Suprapubic skin (tissue), 4 donors: ENCODE data around the gene SLC27A5. TPM values are rescaled to one million over a fixed set of nuclear protein-coding genes. Genes with fewer than 3 reads are reported as not detected.

Experiments
- DNase-seq, 2 donors: peaks; one replicate each; pipeline ENCODE4 v3.0.0-alpha.2; 2019; ENCODE audit warnings: low spot score in 2 of 2
- H3K27ac ChIP-seq: fragments of 200-600 bp; sonication (generic); one replicate; pipeline ENCODE4 v1.5.1; 2019
- H3K27me3 ChIP-seq: fragments of 200-600 bp; sonication (generic); one replicate; pipeline ENCODE4 v1.5.1; 2019
- H3K36me3 ChIP-seq: fragments of 200-600 bp; sonication (generic); one replicate; pipeline ENCODE4 v1.5.1; 2019
- H3K4me1 ChIP-seq: fragments of 200-600 bp; sonication (generic); one replicate; pipeline ENCODE4 v1.5.1; 2019
- H3K4me3 ChIP-seq: fragments of 200-600 bp; sonication (generic); one replicate; pipeline ENCODE4 v1.5.1; 2019; ENCODE audit warnings: mild to moderate bottlenecking
- H3K9me3 ChIP-seq: fragments of 200-600 bp; sonication (generic); one replicate; pipeline ENCODE4 v1.5.1; 2019
- CTCF ChIP-seq, 2 donors: fragments of 200-600 bp in 1 of 2; fragments of 450-650 bp in 1 of 2; sonication (generic) in 1 of 2; IDR thresholded peaks; one replicate each; pipeline ENCODE4 v1.5.1; 2016 to 2019; ENCODE audit warnings: antibody characterized with exemption in 2 of 2, mild to moderate bottlenecking in 1 of 2, moderate library complexity in 1 of 2
- EP300 ChIP-seq: sonication (generic); formaldehyde crosslinking; IDR thresholded peaks from one replicate; pipeline ENCODE4 v1.6.1; 2017; ENCODE audit warnings: antibody characterized with exemption
- POLR2A ChIP-seq, 2 donors: fragments of 450-650 bp; IDR thresholded peaks; one replicate each; pipeline ENCODE4 v1.6.1; 2017; ENCODE audit warnings: antibody characterized with exemption in 2 of 2, mild to moderate bottlenecking in 2 of 2, moderate library complexity in 2 of 2
- POLR2AphosphoS5 ChIP-seq, 3 donors: sonication (generic); formaldehyde crosslinking; IDR thresholded peaks; one replicate each; pipeline ENCODE4 v1.6.1; 2017; ENCODE audit warnings: antibody characterized with exemption in 3 of 3
- WGBS: methylation state at CpG from one replicate; pipeline ENCODE4 v1.1.5; 2018; 5-methylcytosine and 5-hydroxymethylcytosine counted together
- total RNA-seq, 4 donors: library from RNA; depleted of rRNA; stranded (reverse); fragments of >200 nt; gene quantifications; one replicate each; pipeline ENCODE4 v1.1.0, GENCODE V29; 2016

SLC27A5 gene
- total RNA-seq, 4 donors from 2014 or later, result 2.1 to 19.1 (median 10.7) TPM

DNA sequence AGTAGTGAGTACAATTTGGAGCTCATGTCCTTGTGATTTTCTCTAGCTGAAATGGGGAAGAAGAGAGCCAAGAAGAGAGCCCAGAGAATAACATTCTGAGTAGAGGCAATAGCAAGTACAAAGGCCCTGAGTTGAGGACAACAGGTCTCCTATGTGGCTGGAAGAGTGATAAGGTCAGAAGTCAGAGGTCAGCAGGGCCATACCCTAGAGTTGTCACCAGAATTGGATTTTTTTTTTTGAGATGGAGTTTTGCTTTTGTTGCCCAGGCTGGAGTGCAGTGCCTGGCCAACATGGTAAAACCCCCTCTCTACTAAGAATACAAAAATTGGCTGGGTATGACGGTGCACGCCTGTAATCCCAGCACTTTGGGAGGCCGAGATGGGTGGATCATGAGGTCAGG is 24.1 kb upstream of the SLC27A5 start:
- peaks cover 38% of the 10 kb centered on the region for H3K27me3 ChIP-seq
- H3K9me3 ChIP-seq, result no peaks in the 10 kb centered on the region
- peaks cover 13% of the 10 kb centered on the region for H3K4me1 ChIP-seq
- no peak for DNase-seq
- H3K36me3 ChIP-seq, result no peaks in the 10 kb centered on the region
- H3K27ac ChIP-seq, result no peak overlapping the region
- H3K4me3 ChIP-seq, result no peak overlapping the region
- WGBS, result 97% methylated on average over 3 of the region's 3 CpGs
- no peak for TF ChIP-seq CTCF (IDR thresholded peaks at IDR 0.05)
- no peak for TF ChIP-seq POLR2AphosphoS5 (IDR thresholded peaks at IDR 0.05)

GRCh38 chr19:58531034-58531840 is 19.4 kb upstream of the SLC27A5 start:
- no peak overlapping the region for H3K27ac ChIP-seq
- TF ChIP-seq CTCF (IDR thresholded peaks at IDR 0.05) (no peak), EP300 (no peak), POLR2A (IDR thresholded peaks at IDR 0.05) (no peak), POLR2AphosphoS5 (IDR thresholded peaks at IDR 0.05) (no peak)
- H3K9me3 ChIP-seq, result no peaks in the 10 kb centered on the region
- H3K27me3 ChIP-seq, result peaks cover 16% of the 10 kb centered on the region
- no peaks in the 10 kb centered on the region for H3K4me1 ChIP-seq
- DNase-seq, result no peak
- WGBS, result 64% methylated on average over 10 of the region's 10 CpGs
- H3K36me3 ChIP-seq, result no peaks in the 10 kb centered on the region
- no peak overlapping the region for H3K4me3 ChIP-seq

DNA sequence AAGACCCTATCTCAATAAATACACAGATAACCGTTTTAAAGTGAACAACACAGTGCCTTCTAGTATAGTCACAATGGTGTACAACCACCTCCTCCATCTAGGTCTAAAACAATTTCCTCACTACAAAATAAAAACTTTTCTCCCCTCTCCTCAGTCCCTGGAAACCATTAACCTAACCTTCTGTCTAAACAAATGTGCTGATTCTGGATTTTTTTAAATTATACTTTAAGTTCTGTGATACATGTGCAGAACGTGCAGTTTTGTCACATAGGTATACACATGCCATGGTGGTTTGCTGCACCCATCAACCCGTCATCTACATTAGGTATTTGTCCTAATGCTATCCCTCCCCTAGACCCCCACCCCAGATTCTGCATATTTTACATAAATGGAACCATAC is 17.6 kb upstream of the SLC27A5 start:
- H3K27ac ChIP-seq, result no peak overlapping the region
- no peaks in the 10 kb centered on the region for H3K36me3 ChIP-seq
- peaks cover 16% of the 10 kb centered on the region for H3K27me3 ChIP-seq
- no peak for TF ChIP-seq POLR2A (IDR thresholded peaks at IDR 0.05)
- H3K4me3 ChIP-seq, result no peak overlapping the region
- H3K9me3 ChIP-seq, result no peaks in the 10 kb centered on the region
- DNase-seq, result no peak
- no peaks in the 10 kb centered on the region for H3K4me1 ChIP-seq
- WGBS, result 89% methylated on average over 3 of the region's 3 CpGs

DNA sequence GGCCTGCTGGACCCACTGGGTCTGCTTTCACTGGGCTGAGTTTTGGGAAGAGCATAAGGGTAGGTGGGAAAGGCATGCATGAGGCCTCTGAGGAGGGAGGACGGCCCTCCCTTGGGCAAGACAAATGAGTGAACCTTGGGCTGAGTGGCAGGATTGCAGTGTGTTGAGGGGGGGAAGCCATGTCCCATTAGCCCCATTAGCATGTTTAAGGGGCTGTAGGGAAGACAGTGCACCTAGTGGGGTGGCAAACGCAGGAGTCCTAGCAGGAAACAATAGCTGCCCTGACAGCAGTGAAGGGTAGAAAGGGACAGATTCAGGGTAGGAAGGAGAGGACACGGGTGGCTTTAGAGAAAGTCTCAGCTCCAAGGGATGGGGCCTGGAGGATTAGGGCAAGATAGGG is 10.9 kb upstream of the SLC27A5 start:
- DNase-seq, result no peak
- Histone ChIP-seq H3K4me1 (peaks cover 23% of the 10 kb centered on the region), H3K27me3 (no peaks in the 10 kb centered on the region), H3K4me3 (no peak overlapping the region), H3K27ac (no peak overlapping the region), H3K36me3 (no peaks in the 10 kb centered on the region), H3K9me3 (no peaks in the 10 kb centered on the region)
- WGBS, result 86% methylated on average over 3 of the region's 3 CpGs
- TF ChIP-seq POLR2AphosphoS5 (IDR thresholded peaks at IDR 0.05) (no peak), POLR2A (IDR thresholded peaks at IDR 0.05) (no peak), CTCF (IDR thresholded peaks at IDR 0.05) (no peak), EP300 (no peak)

GRCh38 chr19:58521651-58522050 is 9.9 kb upstream of the SLC27A5 start:
- TF ChIP-seq CTCF (IDR thresholded peaks at IDR 0.05), result no peak
- no peak for TF ChIP-seq POLR2A (IDR thresholded peaks at IDR 0.05)
- TF ChIP-seq POLR2AphosphoS5 (IDR thresholded peaks at IDR 0.05), result no peak
- no peak for TF ChIP-seq EP300
- Histone ChIP-seq H3K36me3 (peaks cover 7% of the 10 kb centered on the region), H3K9me3 (no peaks in the 10 kb centered on the region), H3K27me3 (no peaks in the 10 kb centered on the region), H3K4me3 (no peak overlapping the region), H3K4me1 (peaks cover 33% of the 10 kb centered on the region), H3K27ac (no peak overlapping the region)
- DNase-seq, result no peak
- 66% methylated on average over 4 of the region's 4 CpGs for WGBS

GRCh38 chr19:58520257-58520599 is 8.4 kb upstream of the SLC27A5 start:
- WGBS, result 16% methylated on average over 4 of the region's 7 CpGs
- Histone ChIP-seq H3K4me3 (peak overlapping the region; percentile 80), H3K36me3 (peaks cover 20% of the 10 kb centered on the region), H3K4me1 (peaks cover 46% of the 10 kb centered on the region), H3K9me3 (no peaks in the 10 kb centered on the region), H3K27me3 (no peaks in the 10 kb centered on the region), H3K27ac (peak overlapping the region; percentile 97)
- DNase-seq, result no peak
- TF ChIP-seq CTCF (IDR thresholded peaks at IDR 0.05) (no peak), POLR2AphosphoS5 (IDR thresholded peaks at IDR 0.05) (no peak), POLR2A (IDR thresholded peaks at IDR 0.05) (no peak), EP300 (no peak)
